Measurements from ENCODE around the gene BTG4. TPM values are rescaled to one million over a fixed set of nuclear protein-coding genes. Genes with fewer than 3 reads are reported as not detected.

BTG4 gene
- total RNA-seq, 1 experiment from 2014 or later: not detected

GRCh38 chr11:111461460-111462235, 50.5 kb downstream of the BTG4 start:
- no peaks in the 10 kb centered on the region for H3K79me2 ChIP-seq (ENCODE audit: insufficient read depth, low read length)
- intact Hi-C loops (cut with micrococcal nuclease): no loop called here
- H3K4me1 ChIP-seq (ENCODE audit: control insufficient read depth in 1 of 2, insufficient read depth in 2 of 2, low read length in 2 of 2): peaks cover 0 to 4% of the 10 kb centered on the region in 2 experiments; a peak in 1 of 4 replicates
- no peak for TF ChIP-seq EGR1 (IDR thresholded peaks at IDR 0.05; ENCODE audit: low read depth)
- TF ChIP-seq, protein P1, sequence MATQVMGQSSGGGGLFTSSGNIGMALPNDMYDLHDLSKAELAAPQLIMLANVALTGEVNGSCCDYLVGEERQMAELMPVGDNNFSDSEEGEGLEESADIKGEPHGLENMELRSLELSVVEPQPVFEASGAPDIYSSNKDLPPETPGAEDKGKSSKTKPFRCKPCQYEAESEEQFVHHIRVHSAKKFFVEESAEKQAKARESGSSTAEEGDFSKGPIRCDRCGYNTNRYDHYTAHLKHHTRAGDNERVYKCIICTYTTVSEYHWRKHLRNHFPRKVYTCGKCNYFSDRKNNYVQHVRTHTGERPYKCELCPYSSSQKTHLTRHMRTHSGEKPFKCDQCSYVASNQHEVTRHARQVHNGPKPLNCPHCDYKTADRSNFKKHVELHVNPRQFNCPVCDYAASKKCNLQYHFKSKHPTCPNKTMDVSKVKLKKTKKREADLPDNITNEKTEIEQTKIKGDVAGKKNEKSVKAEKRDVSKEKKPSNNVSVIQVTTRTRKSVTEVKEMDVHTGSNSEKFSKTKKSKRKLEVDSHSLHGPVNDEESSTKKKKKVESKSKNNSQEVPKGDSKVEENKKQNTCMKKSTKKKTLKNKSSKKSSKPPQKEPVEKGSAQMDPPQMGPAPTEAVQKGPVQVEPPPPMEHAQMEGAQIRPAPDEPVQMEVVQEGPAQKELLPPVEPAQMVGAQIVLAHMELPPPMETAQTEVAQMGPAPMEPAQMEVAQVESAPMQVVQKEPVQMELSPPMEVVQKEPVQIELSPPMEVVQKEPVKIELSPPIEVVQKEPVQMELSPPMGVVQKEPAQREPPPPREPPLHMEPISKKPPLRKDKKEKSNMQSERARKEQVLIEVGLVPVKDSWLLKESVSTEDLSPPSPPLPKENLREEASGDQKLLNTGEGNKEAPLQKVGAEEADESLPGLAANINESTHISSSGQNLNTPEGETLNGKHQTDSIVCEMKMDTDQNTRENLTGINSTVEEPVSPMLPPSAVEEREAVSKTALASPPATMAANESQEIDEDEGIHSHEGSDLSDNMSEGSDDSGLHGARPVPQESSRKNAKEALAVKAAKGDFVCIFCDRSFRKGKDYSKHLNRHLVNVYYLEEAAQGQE (IDR thresholded peaks at IDR 0.05; ENCODE audit: low read depth): no peak
- TF ChIP-seq ZNF274 (IDR thresholded peaks at IDR 0.05; ENCODE audit: low read depth, low read length): no peak
- no peak for TF ChIP-seq ELF1 (IDR thresholded peaks at IDR 0.05; ENCODE audit: borderline replicate concordance, low read depth)
- no peak for TF ChIP-seq CEBPB (IDR thresholded peaks at IDR 0.05; ENCODE audit: low read depth)
- no peak for TF ChIP-seq TCF7L2 (IDR thresholded peaks at IDR 0.05; ENCODE audit: borderline replicate concordance, extremely low read depth, insufficient read depth, insufficient read length)
- TF ChIP-seq YY1 (IDR thresholded peaks at IDR 0.05; ENCODE audit: extremely low read depth, insufficient replicate concordance, low read depth, low read length): no peak
- TF ChIP-seq POLR2AphosphoS5 (IDR thresholded peaks at IDR 0.05; ENCODE audit: low read depth, low read length): no peak
- no peak for TF ChIP-seq SRF (IDR thresholded peaks at IDR 0.05; ENCODE audit: low read depth)
- no peak for TF ChIP-seq SIN3A (IDR thresholded peaks at IDR 0.05; ENCODE audit: low read depth)
- no peak for TF ChIP-seq CBX3 (IDR thresholded peaks at IDR 0.05; ENCODE audit: low read depth)
- TF ChIP-seq JUND (IDR thresholded peaks at IDR 0.05): no peak
- no peak for TF ChIP-seq ZBTB33 (IDR thresholded peaks at IDR 0.05; ENCODE audit: extremely low read depth, insufficient replicate concordance, low read length)
- no peak for TF ChIP-seq SP1 (IDR thresholded peaks at IDR 0.05; ENCODE audit: low read depth)
- TF ChIP-seq ZFX (IDR thresholded peaks at IDR 0.05): no peak
- TF ChIP-seq RAD21 (IDR thresholded peaks at IDR 0.05; ENCODE audit: low read depth): no peak
- no peak for TF ChIP-seq ATF3 (IDR thresholded peaks at IDR 0.05)
- no peak for ATAC-seq
- H3K9ac ChIP-seq (ENCODE audit: low read length): no peak overlapping the region
- H2AFZ ChIP-seq (ENCODE audit: low read depth, low read length, poor library complexity, severe bottlenecking): no peak overlapping the region
- H3K9me2 ChIP-seq (ENCODE audit: insufficient read depth): no peaks in the 10 kb centered on the region
- CTCF ChIA-PET: no interaction called here
- H3K27ac ChIP-seq (ENCODE audit: low read depth, low read length): no peak overlapping the region
- H3K27me3 ChIP-seq (ENCODE audit: insufficient read depth, low read length): peaks cover 6% of the 10 kb centered on the region; the same call in 1 of the 2 replicates
- no TSS peak for BruUV-seq (replicated peaks)
- no peak for DNase-seq (ENCODE audit: low read depth, low spot score)
- H3K36me3 ChIP-seq (ENCODE audit: control insufficient read depth in 1 of 2, insufficient read depth in 2 of 2, low read length in 2 of 2): no peaks in the 10 kb centered on the region
- no peaks in the 10 kb centered on the region for H4K20me1 ChIP-seq (ENCODE audit: insufficient read depth)
- no peak overlapping the region for H3K4me2 ChIP-seq (ENCODE audit: low read length)
- no peak overlapping the region for H3K4me3 ChIP-seq (replicated peaks in 1 of 2; ENCODE audit: low read depth in 1 of 2, low read length in 2 of 2)
- no peaks in the 10 kb centered on the region for H3K9me3 ChIP-seq (ENCODE audit: control insufficient read depth in 1 of 2, insufficient read depth in 1 of 2, low read depth in 1 of 2, low read length in 2 of 2)
- POLR2A ChIA-PET: no interaction called here
- RAD21 ChIA-PET (ENCODE audit: low non-redundant PET in 1 of 2, low total read pairs in 2 of 2, uncharacterized antibody in 2 of 2, unreplicated experiment in 2 of 2): no interaction called here

Data from HCT116 (cell line).